Measurements from ENCODE around the gene LRRC4C. TPM values are rescaled to one million over a fixed set of nuclear protein-coding genes. Genes with fewer than 3 reads are reported as not detected.

Gene LRRC4C
- total RNA-seq, 1 experiment from 2014 or later = 0.13 TPM

DNA sequence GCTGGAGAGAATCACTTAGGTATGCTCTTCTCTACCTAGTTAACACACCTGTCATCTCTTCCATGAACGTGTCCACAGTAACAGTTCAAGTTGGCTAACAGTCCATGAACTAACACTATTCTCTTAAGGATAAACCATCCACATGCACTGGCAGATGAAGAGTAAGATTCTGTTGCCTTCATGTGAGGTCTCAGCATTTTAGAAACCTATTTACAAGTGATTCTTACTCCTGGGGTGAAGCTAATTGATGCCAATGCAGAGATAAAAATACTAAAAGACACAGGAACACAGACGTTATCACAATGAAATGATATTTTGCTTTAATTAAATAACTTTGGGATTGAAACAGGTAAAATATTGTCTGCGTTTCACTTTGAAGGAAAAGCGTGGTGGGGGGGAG, 1.3 kb downstream of the LRRC4C start:
- Mint-ChIP-seq H3K9me3 (peaks cover 0 to 1% of the 10 kb centered on the region in 2 experiments; a peak in 1 of 5 replicates), H3K4me1 (peaks cover 46 to 48% of the 10 kb centered on the region in 2 experiments), H3K27ac (peak overlapping the region in 1 of 3 experiments; percentile 9; a peak in 2 of 7 replicates), H3K27me3 (ENCODE audit: low read depth) (no peaks in the 10 kb centered on the region), H3K4me3 (peak overlapping the region in 1 of 2 experiments; percentile 64; a peak in 3 of 5 replicates), H3K36me3 (ENCODE audit: insufficient read depth in 1 of 3, low read depth in 3 of 3) (no peaks in the 10 kb centered on the region; a peak in 1 of 7 replicates)
- H3K4me1 ChIP-seq (ENCODE audit: insufficient read depth, low read length) = peaks cover 7% of the 10 kb centered on the region; the same call in 1 of the 2 replicates
- no peak overlapping the region for H4K8ac ChIP-seq (replicated peaks; ENCODE audit: insufficient read length, low read depth, low read length)
- WGBS (ENCODE audit: extremely low coverage, insufficient read length, low lambda C conversion rate) = no CpG with 5 or more reads among the region's 4 CpGs
- H3K27ac ChIP-seq (ENCODE audit: insufficient read length, low read depth, low read length) = peak overlapping the region; percentile 20
- H2BK20ac ChIP-seq (ENCODE audit: low read depth, low read length, poor library complexity, severe bottlenecking) = no peak overlapping the region
- no peak overlapping the region for H3K23ac ChIP-seq (ENCODE audit: insufficient read length, low read depth, low read length)
- H3K56ac ChIP-seq (ENCODE audit: insufficient read length, low read depth, low read length) = no peak overlapping the region
- H2BK12ac ChIP-seq (ENCODE audit: insufficient read length, low read depth, low read length) = no peak overlapping the region
- H3K27me3 ChIP-seq (ENCODE audit: insufficient read depth, low read length) = no peaks in the 10 kb centered on the region
- no peak overlapping the region for H3K4ac ChIP-seq (ENCODE audit: low read depth, low read length)
- no peak overlapping the region for H2AK5ac ChIP-seq (ENCODE audit: insufficient read length, low read length)
- no peak overlapping the region for H3K14ac ChIP-seq (ENCODE audit: insufficient read depth, low read length)
- no peak overlapping the region for H2BK120ac ChIP-seq (ENCODE audit: low read depth, low read length, poor library complexity, severe bottlenecking)
- no peak overlapping the region for H2AFZ ChIP-seq (ENCODE audit: low read length)
- no peak for DNase-seq
- no peaks in the 10 kb centered on the region for H4K20me1 ChIP-seq (ENCODE audit: control insufficient read depth, insufficient read depth, insufficient read length)
- no peaks in the 10 kb centered on the region for H3K79me2 ChIP-seq (ENCODE audit: insufficient read depth, low read length)
- H2BK15ac ChIP-seq (ENCODE audit: low read depth, low read length) = no peak overlapping the region
- H3K9ac ChIP-seq (ENCODE audit: extremely low read depth, insufficient read length, low read length) = no peak overlapping the region
- H3K18ac ChIP-seq (ENCODE audit: insufficient read length, low read depth, low read length) = no peak overlapping the region
- H3K23me2 ChIP-seq (ENCODE audit: insufficient read length, low read depth, low read length, poor library complexity, severe bottlenecking) = no peaks in the 10 kb centered on the region
- H4K91ac ChIP-seq (ENCODE audit: insufficient read length, low read depth, low read length) = no peak overlapping the region
- H3K4me2 ChIP-seq (ENCODE audit: insufficient read depth, insufficient read length, low read length) = no peak overlapping the region
- no peak overlapping the region for H3T11ph ChIP-seq (ENCODE audit: low read length)
- TF ChIP-seq, protein P1, sequence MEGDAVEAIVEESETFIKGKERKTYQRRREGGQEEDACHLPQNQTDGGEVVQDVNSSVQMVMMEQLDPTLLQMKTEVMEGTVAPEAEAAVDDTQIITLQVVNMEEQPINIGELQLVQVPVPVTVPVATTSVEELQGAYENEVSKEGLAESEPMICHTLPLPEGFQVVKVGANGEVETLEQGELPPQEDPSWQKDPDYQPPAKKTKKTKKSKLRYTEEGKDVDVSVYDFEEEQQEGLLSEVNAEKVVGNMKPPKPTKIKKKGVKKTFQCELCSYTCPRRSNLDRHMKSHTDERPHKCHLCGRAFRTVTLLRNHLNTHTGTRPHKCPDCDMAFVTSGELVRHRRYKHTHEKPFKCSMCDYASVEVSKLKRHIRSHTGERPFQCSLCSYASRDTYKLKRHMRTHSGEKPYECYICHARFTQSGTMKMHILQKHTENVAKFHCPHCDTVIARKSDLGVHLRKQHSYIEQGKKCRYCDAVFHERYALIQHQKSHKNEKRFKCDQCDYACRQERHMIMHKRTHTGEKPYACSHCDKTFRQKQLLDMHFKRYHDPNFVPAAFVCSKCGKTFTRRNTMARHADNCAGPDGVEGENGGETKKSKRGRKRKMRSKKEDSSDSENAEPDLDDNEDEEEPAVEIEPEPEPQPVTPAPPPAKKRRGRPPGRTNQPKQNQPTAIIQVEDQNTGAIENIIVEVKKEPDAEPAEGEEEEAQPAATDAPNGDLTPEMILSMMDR (conservative IDR thresholded peaks at IDR 0.05) = no peak
- no peak overlapping the region for H2BK5ac ChIP-seq (ENCODE audit: insufficient read length, low read length)
- H3K79me1 ChIP-seq (ENCODE audit: insufficient read depth, low read depth, low read length, poor library complexity, severe bottlenecking) = no peaks in the 10 kb centered on the region
- no peaks in the 10 kb centered on the region for H3K9me3 ChIP-seq (ENCODE audit: control insufficient read depth, low read depth, low read length)
- H4K5ac ChIP-seq (ENCODE audit: insufficient read length, low read depth, low read length) = no peak overlapping the region

All from H9 (cell line).